ENCODE results near the gene ASB18.

Gene ASB18

DNA sequence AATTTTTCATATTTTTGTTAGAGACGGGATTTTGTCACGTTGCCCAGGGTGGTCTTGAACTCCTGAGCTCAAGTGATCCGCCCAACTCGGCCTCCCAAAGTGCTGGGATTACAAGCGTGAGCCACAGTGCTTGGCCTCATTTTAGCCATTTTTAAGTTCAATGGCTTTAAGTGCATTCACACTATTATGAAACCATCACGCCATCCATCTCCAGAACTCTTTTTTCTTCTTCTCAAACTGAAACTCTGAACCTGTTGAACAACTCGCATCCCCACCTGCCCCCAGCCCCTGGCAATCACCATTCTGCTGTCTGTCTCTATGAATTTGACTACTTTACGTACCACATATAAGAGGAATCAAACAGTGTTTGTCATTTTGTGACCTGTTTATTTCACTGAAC lies 31.3 kb upstream of the ASB18 start:
- no peak overlapping the region for H3K4me3 ChIP-seq (ENCODE audit: low read depth, low read length)
- DNase-seq (ENCODE audit: low read depth, low spot score), result no peak
- ChIA-PET POLR2A (no interaction called here), CTCF (no interaction called here)
- TF ChIP-seq, protein P1, sequence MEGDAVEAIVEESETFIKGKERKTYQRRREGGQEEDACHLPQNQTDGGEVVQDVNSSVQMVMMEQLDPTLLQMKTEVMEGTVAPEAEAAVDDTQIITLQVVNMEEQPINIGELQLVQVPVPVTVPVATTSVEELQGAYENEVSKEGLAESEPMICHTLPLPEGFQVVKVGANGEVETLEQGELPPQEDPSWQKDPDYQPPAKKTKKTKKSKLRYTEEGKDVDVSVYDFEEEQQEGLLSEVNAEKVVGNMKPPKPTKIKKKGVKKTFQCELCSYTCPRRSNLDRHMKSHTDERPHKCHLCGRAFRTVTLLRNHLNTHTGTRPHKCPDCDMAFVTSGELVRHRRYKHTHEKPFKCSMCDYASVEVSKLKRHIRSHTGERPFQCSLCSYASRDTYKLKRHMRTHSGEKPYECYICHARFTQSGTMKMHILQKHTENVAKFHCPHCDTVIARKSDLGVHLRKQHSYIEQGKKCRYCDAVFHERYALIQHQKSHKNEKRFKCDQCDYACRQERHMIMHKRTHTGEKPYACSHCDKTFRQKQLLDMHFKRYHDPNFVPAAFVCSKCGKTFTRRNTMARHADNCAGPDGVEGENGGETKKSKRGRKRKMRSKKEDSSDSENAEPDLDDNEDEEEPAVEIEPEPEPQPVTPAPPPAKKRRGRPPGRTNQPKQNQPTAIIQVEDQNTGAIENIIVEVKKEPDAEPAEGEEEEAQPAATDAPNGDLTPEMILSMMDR (IDR thresholded peaks at IDR 0.05; ENCODE audit: insufficient read depth, low read length, missing control alignments), result no peak

DNA sequence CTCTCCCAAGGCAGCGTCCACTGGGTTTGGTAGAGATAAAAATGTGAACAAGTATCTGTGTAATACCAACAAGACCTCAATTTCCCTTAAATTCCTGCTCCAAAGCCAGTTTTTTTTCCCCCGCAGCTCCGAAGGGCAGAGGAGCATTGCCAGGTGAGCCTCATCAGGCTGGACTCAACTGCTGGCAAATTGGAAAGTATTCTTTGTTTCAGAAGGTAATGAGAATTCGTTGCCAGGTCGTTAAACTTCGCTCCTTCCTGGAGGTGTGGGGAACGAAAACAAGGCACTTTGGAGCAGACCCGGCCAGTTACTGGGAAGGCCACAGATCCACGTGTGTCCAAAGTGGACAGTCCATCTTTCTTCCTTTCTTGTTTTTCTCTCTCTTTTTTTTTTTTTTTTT lies 30.4 kb upstream of the ASB18 start:
- no peak for DNase-seq (ENCODE audit: low read depth, low spot score)
- TF ChIP-seq, protein P1 (IDR thresholded peaks at IDR 0.05; ENCODE audit: insufficient read depth, low read length, missing control alignments), result no peak
- no peak overlapping the region for H3K4me3 ChIP-seq (ENCODE audit: low read depth, low read length)
- ChIA-PET POLR2A (no interaction called here), CTCF (no interaction called here)

DNA sequence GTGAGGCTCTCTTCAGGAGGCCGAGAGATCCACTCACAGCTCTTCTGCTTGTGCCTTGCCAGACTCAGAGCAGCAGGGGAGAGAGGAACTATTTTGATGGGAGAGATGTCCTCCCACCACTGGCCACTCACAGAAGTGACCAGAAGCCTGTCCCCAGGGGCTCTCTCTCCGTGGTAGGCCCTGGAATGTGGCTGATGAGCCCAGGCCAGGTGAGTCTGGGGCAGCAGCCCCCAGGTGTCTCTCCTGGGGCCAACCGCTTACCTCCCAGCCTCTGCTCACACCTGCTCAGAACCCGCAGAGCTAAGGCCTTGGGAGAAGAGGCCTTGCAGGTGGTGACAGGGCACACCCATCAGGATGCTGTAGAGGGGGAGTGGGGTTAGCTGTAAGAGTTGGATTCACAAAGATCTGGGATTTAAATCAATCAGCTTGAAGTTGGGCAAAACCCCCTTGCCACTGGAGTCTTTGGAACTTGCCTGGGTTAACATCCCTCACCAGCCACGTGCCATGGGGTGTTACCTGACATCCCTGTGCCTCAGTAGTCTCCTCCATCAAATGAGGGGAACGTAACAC lies 29.1 kb upstream of the ASB18 start:
- ChIA-PET POLR2A (no interaction called here), CTCF (no interaction called here)
- no peak overlapping the region for H3K4me3 ChIP-seq (ENCODE audit: low read depth, low read length)
- DNase-seq (ENCODE audit: low read depth, low spot score), result no peak
- TF ChIP-seq, protein P1 (IDR thresholded peaks at IDR 0.05; ENCODE audit: insufficient read depth, low read length, missing control alignments), result no peak

DNA sequence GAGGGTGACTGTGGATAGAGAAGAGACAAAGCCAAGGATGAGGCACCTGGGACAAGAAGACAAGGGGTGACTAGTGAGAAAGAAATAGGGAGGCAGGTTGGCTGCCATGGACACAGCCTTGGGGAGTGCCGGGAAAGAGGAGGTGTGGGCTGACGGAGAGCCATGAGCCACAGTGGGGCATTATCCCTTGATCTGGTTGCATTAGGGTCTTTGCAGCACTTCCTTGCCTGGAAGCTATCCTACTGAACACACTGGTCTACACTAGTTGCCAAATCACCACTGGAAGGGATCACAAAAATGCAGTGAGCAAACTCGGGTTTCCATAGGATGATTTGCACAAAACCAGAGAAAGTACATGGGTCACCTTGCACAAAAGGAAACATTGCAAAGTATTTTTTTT lies 27.7 kb upstream of the ASB18 start:
- DNase-seq (ENCODE audit: low read depth, low spot score), result no peak
- POLR2A ChIA-PET, result no interaction called here
- CTCF ChIA-PET, result no interaction called here
- TF ChIP-seq, protein P1 (IDR thresholded peaks at IDR 0.05; ENCODE audit: insufficient read depth, low read length, missing control alignments), result no peak
- H3K4me3 ChIP-seq (ENCODE audit: low read depth, low read length), result no peak overlapping the region

DNA sequence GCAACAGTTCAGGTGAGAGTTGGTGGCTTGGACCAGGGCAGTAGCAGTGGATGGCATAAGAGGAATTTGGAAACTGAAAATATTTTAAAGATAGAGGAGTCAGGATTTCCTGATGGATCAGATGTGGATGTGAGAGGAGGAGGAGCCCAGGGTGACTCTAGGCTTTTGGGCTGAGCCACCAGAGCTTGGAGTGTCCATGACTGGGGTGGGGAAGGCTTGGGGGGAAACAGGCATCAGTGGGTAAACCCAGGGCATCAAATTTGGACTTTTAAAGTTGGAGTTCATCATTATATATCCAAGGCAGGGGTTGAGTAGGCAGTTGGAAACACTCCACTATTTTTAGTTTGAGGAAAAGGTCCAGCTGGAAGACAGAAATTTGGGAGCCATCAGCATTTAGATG lies 27.3 kb upstream of the ASB18 start:
- CTCF ChIA-PET, result no interaction called here
- no peak overlapping the region for H3K4me3 ChIP-seq (ENCODE audit: low read depth, low read length)
- TF ChIP-seq, protein P1 (IDR thresholded peaks at IDR 0.05; ENCODE audit: insufficient read depth, low read length, missing control alignments), result no peak
- POLR2A ChIA-PET, result no interaction called here
- DNase-seq (ENCODE audit: low read depth, low spot score), result no peak

DNA sequence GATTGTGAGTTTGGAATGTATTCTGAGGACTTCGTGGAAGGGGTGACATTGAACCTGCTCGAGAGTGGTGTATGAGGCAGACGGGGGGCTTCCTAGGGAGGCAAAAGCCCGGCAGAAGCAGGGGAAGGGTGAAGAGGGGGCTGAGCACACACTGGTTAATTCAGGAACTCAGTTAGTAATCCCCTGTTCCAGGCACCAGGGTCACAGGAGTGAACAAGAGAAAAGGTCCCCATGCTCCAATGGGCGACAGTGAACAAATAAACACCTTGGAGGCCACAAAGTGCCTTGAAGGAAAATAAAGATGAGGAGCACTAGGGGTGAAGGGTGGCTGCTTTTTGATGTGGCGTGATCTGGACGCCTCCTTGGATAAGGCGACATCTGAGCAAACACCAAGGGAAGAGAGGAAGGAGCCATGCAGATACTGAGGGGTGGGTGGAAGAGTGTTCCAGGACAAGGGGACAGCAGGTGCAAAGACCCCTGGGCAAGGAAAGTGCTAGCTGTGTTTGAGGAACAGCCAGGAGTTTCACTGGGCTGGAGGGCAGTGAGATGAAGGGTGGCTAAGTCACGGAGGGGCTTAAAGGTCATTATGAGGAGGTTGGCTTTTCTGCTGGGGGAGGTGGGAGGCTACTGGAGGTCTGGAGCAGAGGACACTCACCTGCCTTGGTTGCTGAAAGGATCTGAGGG lies 26.7 kb upstream of the ASB18 start:
- DNase-seq (ENCODE audit: low read depth, low spot score), result no peak
- H3K4me3 ChIP-seq (ENCODE audit: low read depth, low read length), result no peak overlapping the region
- ChIA-PET POLR2A (no interaction called here), CTCF (no interaction called here)
- TF ChIP-seq, protein P1 (IDR thresholded peaks at IDR 0.05; ENCODE audit: insufficient read depth, low read length, missing control alignments), result no peak
